RWPE1 (cell line): Measurements from ENCODE around the gene ADGRB2.

ENCODE experiments used
- CTCF ChIA-PET: fragments of 350-600 bp; sonication (Branson Sonifier 250); formaldehyde crosslinking; extraction: SDS; loops from one replicate; lab custom pipeline; 2021; lab: Yijun Ruan, JAX
- POLR2A ChIA-PET: fragments of 400-600 bp; formaldehyde crosslinking; extraction: SDS; loops from one replicate; lab custom pipeline; 2020; ENCODE audit warnings: antibody characterized with exemption; ENCODE audit not compliant: low non-redundant PET; lab: Yijun Ruan, JAX
- DNase-seq: peaks from one replicate; pipeline ENCODE4 v3.0.0; 2012; ENCODE audit warnings: low spot score
- H3K27ac ChIP-seq: fragments of 450-650 bp; 2 replicates; pipeline ENCODE4 v1.5.1; 2017
- CTCF ChIP-seq: fragments of 450-650 bp; conservative IDR thresholded peaks from 2 replicates; pipeline ENCODE4 v1.5.1; 2017; ENCODE audit warnings: low read depth, mild to moderate bottlenecking

ADGRB2 gene

GRCh38 chr1:31745096-31745945 lies 18.8 kb downstream of the ADGRB2 start:
- ChIA-PET CTCF (interaction anchor here (0.5 to 2.0 kb wide), 9 partner anchors 13 to 309 kb away, joined by 3 to 7 read pairs (median 3); no protein-coding TSS in a partner anchor), POLR2A (no interaction called here)
- DNase-seq, result no peak
- H3K27ac ChIP-seq, result peak overlapping the region; percentile 19; the same call in 1 of the 2 replicates
- no peak; the same call in 1 of the 2 replicates for TF ChIP-seq CTCF

- TF ChIP-seq CTCF, result no peak
- POLR2A ChIA-PET, result no interaction called here
- no peak for DNase-seq
- CTCF ChIA-PET, result interaction anchor here (0.7 to 2.0 kb wide), 3 partner anchors 27 to 81 kb away, joined by 3 to 7 read pairs (median 6); no protein-coding TSS in a partner anchor
- no peak overlapping the region for H3K27ac ChIP-seq
These were observed 19.8 kb downstream of the ADGRB2 start for GRCh38 chr1:31744165-31744888.

- CTCF ChIA-PET, result interaction anchor here (0.7 kb wide), 1 partner anchor 8 kb away, joined by 3 read pairs; no protein-coding TSS in a partner anchor
These were observed 21.5 kb downstream of the ADGRB2 start for GRCh38 chr1:31742462-31743212.

GRCh38 chr1:31739346-31739745 lies 24.8 kb downstream of the ADGRB2 start:
- peak; percentile 49 for DNase-seq
- peak overlapping the region; percentile 70 for H3K27ac ChIP-seq
- ChIA-PET POLR2A (no interaction called here), CTCF (interaction anchor here (1.3 kb wide), 1 partner anchor 23 kb away, joined by 4 read pairs; no protein-coding TSS in a partner anchor)
- TF ChIP-seq CTCF, result no peak

More at GRCh38 chr1:31742462-31743212, 21.5 kb downstream of the ADGRB2 start:
- DNase-seq, result no peak
- TF ChIP-seq CTCF, result no peak
- POLR2A ChIA-PET, result no interaction called here
- no peak overlapping the region for H3K27ac ChIP-seq

GRCh38 chr1:31736675-31737074 lies 27.5 kb downstream of the ADGRB2 start:
- ChIA-PET CTCF (interaction anchor here (0.6 kb wide), 1 partner anchor 314 kb away, joined by 7 read pairs; no protein-coding TSS in a partner anchor), POLR2A (no interaction called here)
- H3K27ac ChIP-seq, result peak overlapping the region; percentile 70
- no peak for TF ChIP-seq CTCF
- DNase-seq, result no peak
